ENCODE data around the gene EFCAB6.

Gene EFCAB6

GRCh38 chr22:43566021-43566420, 246.1 kb downstream of the EFCAB6 start:
- DNase-seq = no peak

- DNase-seq = no peak
These were observed 247.2 kb downstream of the EFCAB6 start for GRCh38 chr22:43564859-43565258.

- DNase-seq = no peak
These were observed 248.5 kb downstream of the EFCAB6 start for GRCh38 chr22:43563571-43563970.

- no peak for DNase-seq
These were observed 249.3 kb downstream of the EFCAB6 start for GRCh38 chr22:43562843-43563242.

- no peak for DNase-seq
These were observed 250.5 kb downstream of the EFCAB6 start for GRCh38 chr22:43561415-43562178.

- no peak for DNase-seq
These were observed 251.5 kb downstream of the EFCAB6 start for GRCh38 chr22:43560651-43561050.

- no peak for DNase-seq
These were observed 256.3 kb downstream of the EFCAB6 start for GRCh38 chr22:43555561-43556515.

GRCh38 chr22:43554694-43555365, 257.3 kb downstream of the EFCAB6 start:
- DNase-seq = no peak

GRCh38 chr22:43554259-43554636, 257.9 kb downstream of the EFCAB6 start:
- DNase-seq = no peak

GRCh38 chr22:43553451-43554258, 258.4 kb downstream of the EFCAB6 start:
- no peak for DNase-seq

- no peak for DNase-seq
These were observed 261.4 kb downstream of the EFCAB6 start for GRCh38 chr22:43550672-43551071.

- DNase-seq = no peak
These were observed 262.0 kb downstream of the EFCAB6 start for GRCh38 chr22:43550024-43550620.

- no peak for DNase-seq
These were observed 265.9 kb downstream of the EFCAB6 start for GRCh38 chr22:43546186-43546585.

GRCh38 chr22:43544289-43544673, 267.8 kb downstream of the EFCAB6 start:
- no peak for DNase-seq

GRCh38 chr22:43543522-43544288, 268.4 kb downstream of the EFCAB6 start:
- DNase-seq = no peak

GRCh38 chr22:43542681-43543521, 269.2 kb downstream of the EFCAB6 start:
- no peak for DNase-seq

GRCh38 chr22:43541462-43542407, 270.4 kb downstream of the EFCAB6 start:
- DNase-seq = no peak

GRCh38 chr22:43541022-43541421, 271.1 kb downstream of the EFCAB6 start:
- no peak for DNase-seq

GRCh38 chr22:43540529-43540923, 271.6 kb downstream of the EFCAB6 start:
- DNase-seq = no peak
